VCaP (cell line): Measurements from ENCODE around the gene PSPN.
"Not testable (repeated sequence)": the region's sequence is repeated elsewhere in the genome, so short reads cannot be mapped to it uniquely, and the experiment has no call there.

Experiments used
- H3K27ac ChIP-seq: fragments of 450-650 bp; 2 replicates; pipeline ENCODE4 v1.5.1; 2017
- CTCF ChIP-seq: fragments of 450-650 bp; conservative IDR thresholded peaks from 2 replicates; pipeline ENCODE4 v1.5.1; 2017; ENCODE audit warnings: mild to moderate bottlenecking, moderate library complexity

PSPN gene

GRCh38 chr19:6374161-6374709, 1.5 kb downstream of the PSPN start:
- H3K27ac ChIP-seq = peak overlapping the region; percentile 88; the same call in 1 of the 2 replicates
- no peak for TF ChIP-seq CTCF

- peak overlapping the region; percentile 88; the same call in 1 of the 2 replicates for H3K27ac ChIP-seq
- no peak for TF ChIP-seq CTCF
Observed at GRCh38 chr19:6373813-6374108, 2.0 kb downstream of the PSPN start.

DNA sequence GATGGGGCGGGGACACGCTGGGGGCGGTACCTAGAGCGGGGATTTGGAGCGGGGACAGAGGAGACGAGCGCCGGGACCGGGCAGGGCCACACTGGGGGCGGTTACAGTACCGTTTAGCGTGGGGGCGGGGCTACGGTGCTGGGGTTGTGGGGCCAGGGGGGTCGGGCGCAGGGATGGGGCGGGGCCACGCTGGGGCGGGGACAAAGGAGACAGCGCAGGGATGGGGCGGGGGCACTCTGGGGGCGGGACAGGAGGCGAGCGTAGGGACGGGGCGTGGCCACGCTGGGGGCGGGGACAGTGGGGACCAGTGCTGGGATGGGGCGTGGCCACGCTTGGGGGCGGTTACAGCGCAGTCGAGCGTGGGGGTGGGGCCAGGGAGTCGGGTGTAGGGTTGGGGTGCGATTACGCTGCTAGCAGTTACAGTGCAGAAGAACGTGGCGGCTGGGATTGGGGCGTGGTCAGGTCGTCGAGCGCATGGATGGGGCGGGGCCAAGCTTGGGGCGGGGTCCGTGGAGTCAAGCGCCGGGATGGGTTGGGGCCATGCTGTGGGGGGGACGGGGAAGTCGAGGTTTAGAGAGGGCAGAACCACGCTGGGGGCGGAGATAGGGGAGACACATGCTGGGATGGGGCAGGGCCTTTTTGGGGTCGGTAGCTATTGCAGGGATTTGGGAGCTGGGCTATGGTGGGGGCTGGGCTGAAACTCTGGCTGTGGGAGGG, 2.5 kb downstream of the PSPN start:
- TF ChIP-seq CTCF = no peak
- peak overlapping the region; percentile 88 for H3K27ac ChIP-seq

GRCh38 chr19:6372594-6373095, 3.1 kb downstream of the PSPN start, which contains the start of gene ALKBH7:
Gene ALKBH7, plus strand, starts transcription at chr19:6372794. Its CDS starts 27 bp downstream, at chr19:6372821.
- peak within 1 kb of the TSS; percentile 88 for H3K27ac ChIP-seq
- no peak for TF ChIP-seq CTCF

- TF ChIP-seq CTCF = no peak
- no peak overlapping the region for H3K27ac ChIP-seq
Observed at GRCh38 chr19:6364353-6364752, 11.4 kb downstream of the PSPN start.

DNA sequence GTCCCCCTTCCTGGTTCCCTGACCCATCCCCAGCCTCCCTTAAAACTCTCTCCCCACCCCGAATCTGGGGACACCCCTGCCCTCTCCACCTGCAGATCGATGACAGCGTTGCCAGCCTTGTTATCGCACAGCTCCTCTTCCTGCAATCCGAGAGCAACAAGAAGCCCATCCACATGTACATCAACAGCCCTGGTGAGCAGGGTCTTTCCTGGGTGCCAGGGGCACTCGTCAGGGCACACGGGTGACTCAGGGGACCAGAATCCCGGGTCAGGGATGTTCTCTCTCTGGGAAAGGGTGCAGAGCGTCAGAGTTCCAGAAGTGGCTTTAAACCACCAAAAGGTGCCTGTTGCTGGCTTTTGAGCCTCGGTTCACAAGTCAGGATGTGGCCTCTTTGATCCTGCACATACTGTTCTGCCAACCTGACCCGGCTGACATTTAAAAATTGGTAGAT, 13.4 kb downstream of the PSPN start:
- H3K27ac ChIP-seq = peak overlapping the region; percentile 71
- TF ChIP-seq CTCF = no peak

DNA sequence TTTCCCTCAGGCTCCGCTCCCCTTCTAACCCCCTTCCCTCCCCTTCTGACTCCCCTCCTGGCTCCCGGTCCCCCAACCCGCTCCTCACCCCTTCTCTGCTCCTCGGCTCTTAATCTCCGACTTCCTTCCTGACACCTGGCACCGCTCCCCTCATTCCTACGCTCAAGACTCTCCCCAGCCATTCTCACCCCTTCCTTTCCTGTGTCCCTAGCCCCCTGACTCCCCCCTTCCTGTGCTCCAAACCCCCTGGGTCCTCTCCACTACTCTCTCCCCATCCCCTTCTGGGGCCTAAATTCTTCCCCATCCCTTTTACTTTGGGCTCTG, 13.7 kb downstream of the PSPN start:
- TF ChIP-seq CTCF = no peak
- H3K27ac ChIP-seq = peak overlapping the region; percentile 71

DNA sequence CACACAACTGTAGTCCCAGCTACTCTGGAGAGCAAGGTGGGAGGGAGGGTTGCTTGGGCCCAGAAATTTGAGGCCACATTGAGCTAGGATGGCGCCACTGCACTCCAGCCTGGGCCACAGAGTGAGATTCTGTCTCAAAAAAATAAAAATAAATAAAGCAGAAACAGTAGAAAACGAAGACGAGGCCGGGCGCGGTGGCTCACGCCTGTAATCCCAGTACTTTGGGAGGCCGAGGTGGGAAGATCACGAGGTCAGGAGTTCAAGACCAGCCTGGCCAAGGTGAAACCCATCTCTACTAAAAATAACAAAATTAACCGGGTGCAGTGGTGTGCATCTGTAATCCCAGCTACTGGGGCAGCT, 14.9 kb downstream of the PSPN start:
- peak overlapping the region; percentile 71 for H3K27ac ChIP-seq

DNA sequence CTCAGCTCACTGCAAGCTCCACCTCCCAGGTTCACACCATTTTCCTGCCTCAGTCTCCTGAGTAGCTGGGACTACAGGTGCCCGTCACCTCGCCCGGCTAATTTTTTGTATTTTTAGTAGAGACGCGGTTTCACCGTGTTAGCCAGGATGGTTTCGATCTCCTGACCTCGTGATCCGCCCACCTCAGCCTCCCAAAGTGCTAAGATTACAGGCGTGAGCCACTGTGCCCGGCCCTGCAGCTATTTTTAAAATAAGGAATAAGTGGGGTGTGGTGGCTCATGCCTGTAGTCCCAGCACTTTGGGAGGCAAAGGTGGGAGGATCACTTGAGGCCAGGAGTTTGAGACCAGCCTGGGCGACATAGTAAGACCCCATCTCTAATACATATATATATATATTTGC, 15.3 kb downstream of the PSPN start:
- H3K27ac ChIP-seq = not testable (repeated sequence)
